T-helper 2 cell treated with Interferon-gamma antibody and Interleukin-4, amounts not matched to agents 100 ng/mL and 5 ng/mL, for 36 hours (primary cell): ENCODE measurements around the gene CACNA2D2. TPM values are rescaled to one million over a fixed set of nuclear protein-coding genes. Genes with fewer than 3 reads are reported as not detected.

Experiments used
- intact Hi-C: fragments of 100-400 bp; cut with micrococcal nuclease; formaldehyde crosslinking; loops from one replicate; pipeline ENCODE4 v1.15.1; 2023
- total RNA-seq: library from RNA; stranded (reverse); gene quantifications from 2 replicates; pipeline ENCODE4 v1.2.3, GENCODE V29; 2022

CACNA2D2 gene
- total RNA-seq, 1 donor from 2014 or later: 0.41 TPM

- intact Hi-C loops: no loop called here
These were observed 72.4 kb downstream of the CACNA2D2 start for GRCh38 chr3:50430950-50431435.

- intact Hi-C loops: no loop called here
These were observed 73.2 kb downstream of the CACNA2D2 start for GRCh38 chr3:50430191-50430590.

- intact Hi-C loops: no loop called here
These were observed 75.3 kb downstream of the CACNA2D2 start for GRCh38 chr3:50428007-50428633.

- intact Hi-C loops: no loop called here
These were observed 76.2 kb downstream of the CACNA2D2 start for GRCh38 chr3:50427217-50427616.

- intact Hi-C loops: no loop called here
These were observed 77.5 kb downstream of the CACNA2D2 start for GRCh38 chr3:50425911-50426310.

- intact Hi-C loops: no loop called here
These were observed 79.9 kb downstream of the CACNA2D2 start for GRCh38 chr3:50423543-50423942.

GRCh38 chr3:50422153-50422552 lies 81.3 kb downstream of the CACNA2D2 start:
- intact Hi-C loops: no loop called here

- intact Hi-C loops: no loop called here
These were observed 83.7 kb downstream of the CACNA2D2 start for GRCh38 chr3:50419595-50420370.

- intact Hi-C loops: no loop called here
These were observed 84.6 kb downstream of the CACNA2D2 start for GRCh38 chr3:50418850-50419249.

- intact Hi-C loops: no loop called here
These were observed 85.8 kb downstream of the CACNA2D2 start for GRCh38 chr3:50417637-50418033.

GRCh38 chr3:50416736-50417636 lies 86.4 kb downstream of the CACNA2D2 start:
- intact Hi-C loops: no loop called here

GRCh38 chr3:50415816-50416215 lies 87.6 kb downstream of the CACNA2D2 start:
- intact Hi-C loops: no loop called here

GRCh38 chr3:50415061-50415460 lies 88.4 kb downstream of the CACNA2D2 start:
- intact Hi-C loops: no loop called here

- intact Hi-C loops: no loop called here
These were observed 88.8 kb downstream of the CACNA2D2 start for GRCh38 chr3:50414616-50415015.

- intact Hi-C loops: no loop called here
These were observed 91.1 kb downstream of the CACNA2D2 start for GRCh38 chr3:50412231-50412754.

GRCh38 chr3:50411229-50411628 lies 92.2 kb downstream of the CACNA2D2 start:
- intact Hi-C loops: no loop called here

GRCh38 chr3:50410608-50411139 lies 92.8 kb downstream of the CACNA2D2 start:
- intact Hi-C loops: no loop called here

- intact Hi-C loops: no loop called here
These were observed 93.2 kb downstream of the CACNA2D2 start for GRCh38 chr3:50410185-50410584.

GRCh38 chr3:50408443-50408944 lies 94.9 kb downstream of the CACNA2D2 start:
- intact Hi-C loops: no loop called here

GRCh38 chr3:50406487-50406886 lies 96.9 kb downstream of the CACNA2D2 start:
- intact Hi-C loops: no loop called here

- intact Hi-C loops: no loop called here
These were observed 98.2 kb downstream of the CACNA2D2 start for GRCh38 chr3:50405249-50405648.
